Naive thymus-derived CD8-positive, alpha-beta T cell (primary cell): ENCODE results near the gene IFNGR2. TPM values are rescaled to one million over a fixed set of nuclear protein-coding genes. Genes with fewer than 3 reads are reported as not detected.

ENCODE experiments used
- ATAC-seq, 2 donors: fragments of 150-1000 bp; cut with Tn5 transposase in 1 of 2; sonication (Bioruptor Pico), chemical (Tn5 transposase) in 1 of 2; 1 replicate in 1 of 2; 2 replicates in 1 of 2; pipeline ENCODE4 v1.10.0; 2021; ENCODE audit warnings: mild to moderate bottlenecking in 2 of 2, moderate library complexity in 2 of 2
- POLR2A ChIA-PET: fragments of 350-600 bp; sonication (Branson Sonifier 250); formaldehyde crosslinking; loops from one replicate; lab custom pipeline; 2021; ENCODE audit warnings: antibody characterized with exemption; lab: Charles Lee
- DNase-seq, 10 donors: peaks; one replicate each; pipeline versions ENCODE4 v3.0.0 to v3.0.0-alpha.2; 2020 to 2022
- H3K27ac Mint-ChIP-seq, 10 donors: one replicate each; pipeline ENCODE4 v1.8.0; 2020 to 2022; ENCODE audit warnings: mild to moderate bottlenecking in 10 of 10, mixed read lengths in 10 of 10, moderate library complexity in 4 of 10, inconsistent platforms in 1 of 10
- H3K27me3 Mint-ChIP-seq, 5 donors: one replicate each; pipeline ENCODE4 v1.8.0; 2021 to 2022; ENCODE audit warnings: mixed read lengths in 5 of 5
- H3K36me3 Mint-ChIP-seq, 3 donors: one replicate each; pipeline ENCODE4 v1.8.0; 2020 to 2022; ENCODE audit warnings: mixed read lengths in 3 of 3, mild to moderate bottlenecking in 2 of 3, inconsistent platforms in 1 of 3
- H3K4me1 Mint-ChIP-seq, 4 donors: one replicate each; pipeline ENCODE4 v1.8.0; 2021 to 2022; ENCODE audit warnings: mixed read lengths in 4 of 4
- H3K4me3 Mint-ChIP-seq, 10 donors: one replicate each; pipeline ENCODE4 v1.8.0; 2020 to 2022; ENCODE audit warnings: mild to moderate bottlenecking in 10 of 10, mixed read lengths in 10 of 10, moderate library complexity in 6 of 10, inconsistent platforms in 1 of 10
- H3K9me3 Mint-ChIP-seq, 9 donors: one replicate each; pipeline ENCODE4 v1.8.0; 2020 to 2022; ENCODE audit warnings: mixed read lengths in 9 of 9, mild to moderate bottlenecking in 3 of 9, inconsistent platforms in 1 of 9, moderate library complexity in 1 of 9
- polyA plus RNA-seq, 3 donors: library from polyadenylated mRNA; unstranded; fragments of 300-500 nt; fragmentation: Illumina TruSeq; gene quantifications; one replicate each; pipeline ENCODE4 v1.2.3, GENCODE V29; 2021
- total RNA-seq, 8 experiments: library from RNA in 2 of 8; stranded (reverse) in 2 of 8; gene quantifications; one replicate each; pipeline ENCODE4 v1.2.3 and lab custom pipeline; 2021 to 2026

IFNGR2 gene
- total and polyA plus RNA-seq, 5 experiments from 2014 or later = 11.3 to 30.9 (median 24.4) TPM

DNA sequence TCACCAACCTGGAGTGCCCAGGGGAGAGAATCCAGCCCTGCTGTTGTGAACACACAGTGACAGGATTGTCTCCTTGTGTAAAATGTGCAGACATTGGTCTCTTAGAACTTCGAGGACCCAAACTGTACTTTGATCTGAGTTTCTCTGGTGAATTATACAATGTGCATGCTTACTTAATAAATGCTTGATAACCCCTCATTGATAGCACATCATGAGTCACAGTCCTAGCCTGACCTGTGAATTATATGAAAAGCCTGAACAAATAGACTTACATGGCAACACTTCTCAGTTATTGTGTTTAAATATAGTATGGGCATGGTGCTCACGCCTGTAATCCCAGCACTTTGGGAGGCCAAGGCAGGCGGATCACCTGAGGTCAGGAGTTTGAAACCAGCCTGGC lies 22.6 kb downstream of the IFNGR2 start:
- Mint-ChIP-seq H3K27me3 (no peaks in the 10 kb centered on the region), H3K9me3 (no peaks in the 10 kb centered on the region), H3K4me3 (no peak overlapping the region), H3K36me3 (peaks cover 0 to 89% (median 12%) of the 10 kb centered on the region in 3 donors), H3K27ac (peak overlapping the region in 5 of 10 donors; percentile 8 to 62 (median 29)), H3K4me1 (peaks cover 0 to 13% (median 5%) of the 10 kb centered on the region in 4 donors)
- POLR2A ChIA-PET = no interaction called here
- no peak for DNase-seq
- no peak for ATAC-seq

- Mint-ChIP-seq H3K27me3 (no peaks in the 10 kb centered on the region), H3K27ac (peak overlapping the region; percentile 0 to 79 (median 42)), H3K4me1 (peaks cover 0 to 13% (median 5%) of the 10 kb centered on the region in 4 donors), H3K9me3 (no peaks in the 10 kb centered on the region), H3K4me3 (no peak overlapping the region), H3K36me3 (peaks cover 0 to 89% (median 7%) of the 10 kb centered on the region in 3 donors)
- ATAC-seq = no peak
- POLR2A ChIA-PET = interaction anchor here (0.5 to 1.4 kb wide), 3 partner anchors 43 to 132 kb away, joined by 4 to 5 read pairs (median 4); no protein-coding TSS in a partner anchor
- DNase-seq = no peak
Observed at GRCh38 chr21:33427051-33427450, 23.8 kb downstream of the IFNGR2 start.

GRCh38 chr21:33428669-33429068 lies 25.5 kb downstream of the IFNGR2 start:
- no peak for ATAC-seq
- H3K9me3 Mint-ChIP-seq = no peaks in the 10 kb centered on the region
- POLR2A ChIA-PET = interaction anchor here (1.4 kb wide), 1 partner anchor 44 kb away, joined by 4 read pairs; no protein-coding TSS in a partner anchor

GRCh38 chr21:33430858-33431257 lies 27.6 kb downstream of the IFNGR2 start:
- Mint-ChIP-seq H3K27ac (peak overlapping the region in 1 of 10 donors; percentile 37), H3K36me3 (peaks cover 9 to 88% (median 20%) of the 10 kb centered on the region in 3 donors), H3K9me3 (no peaks in the 10 kb centered on the region), H3K4me1 (peaks cover 7 to 26% (median 11%) of the 10 kb centered on the region in 4 donors), H3K27me3 (no peaks in the 10 kb centered on the region), H3K4me3 (no peak overlapping the region)
- POLR2A ChIA-PET = no interaction called here
- DNase-seq (no peak), ATAC-seq (no peak)

More at GRCh38 chr21:33428669-33429068, 25.5 kb downstream of the IFNGR2 start:
- no peak overlapping the region for H3K4me3 Mint-ChIP-seq
- DNase-seq = no peak
- H3K27me3 Mint-ChIP-seq = no peaks in the 10 kb centered on the region
- peak overlapping the region in 3 of 10 donors; percentile 1 to 57 (median 48) for H3K27ac Mint-ChIP-seq
- peaks cover 5 to 13% (median 8%) of the 10 kb centered on the region in 4 donors for H3K4me1 Mint-ChIP-seq
- peaks cover 6 to 91% (median 13%) of the 10 kb centered on the region in 3 donors for H3K36me3 Mint-ChIP-seq

DNA sequence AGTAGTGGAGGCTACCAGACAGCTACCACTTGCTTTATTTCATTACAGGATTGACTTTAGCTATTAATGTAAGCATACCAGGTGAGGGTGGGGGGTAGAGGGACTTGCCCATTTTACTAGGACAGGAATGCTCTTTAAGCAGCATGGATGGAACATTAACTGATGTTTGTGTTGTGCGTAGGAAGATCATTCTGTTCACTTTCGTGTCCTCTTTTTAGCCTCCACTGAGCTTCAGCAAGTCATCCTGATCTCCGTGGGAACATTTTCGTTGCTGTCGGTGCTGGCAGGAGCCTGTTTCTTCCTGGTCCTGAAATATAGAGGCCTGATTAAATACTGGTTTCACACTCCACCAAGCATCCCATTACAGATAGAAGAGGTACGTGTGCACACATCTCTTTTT lies 29.3 kb downstream of the IFNGR2 start:
- peak overlapping the region in 4 of 10 donors; percentile 29 to 73 (median 48) for H3K27ac Mint-ChIP-seq
- no peak overlapping the region for H3K4me3 Mint-ChIP-seq
- POLR2A ChIA-PET = interaction anchor here (0.5 kb wide), 1 partner anchor 48 kb away, joined by 4 read pairs; no protein-coding TSS in a partner anchor
- H3K27me3 Mint-ChIP-seq = no peaks in the 10 kb centered on the region
- no peaks in the 10 kb centered on the region for H3K9me3 Mint-ChIP-seq
- peaks cover 9 to 90% (median 20%) of the 10 kb centered on the region in 3 donors for H3K36me3 Mint-ChIP-seq
- DNase-seq (no peak), ATAC-seq (no peak)
- H3K4me1 Mint-ChIP-seq = peaks cover 3 to 30% (median 5%) of the 10 kb centered on the region in 4 donors

GRCh38 chr21:33433001-33433400 lies 29.8 kb downstream of the IFNGR2 start:
- Mint-ChIP-seq H3K9me3 (no peaks in the 10 kb centered on the region), H3K27ac (peak overlapping the region in 6 of 10 donors; percentile 48 to 90 (median 72)), H3K36me3 (peaks cover 9 to 92% (median 21%) of the 10 kb centered on the region in 3 donors), H3K4me1 (peaks cover 0 to 31% (median 5%) of the 10 kb centered on the region in 4 donors), H3K27me3 (no peaks in the 10 kb centered on the region), H3K4me3 (no peak overlapping the region)
- DNase-seq = no peak
- POLR2A ChIA-PET = no interaction called here
- ATAC-seq = no peak

GRCh38 chr21:33433425-33434114 lies 30.4 kb downstream of the IFNGR2 start:
- no peak for ATAC-seq
- Mint-ChIP-seq H3K9me3 (no peaks in the 10 kb centered on the region), H3K4me1 (peaks cover 0 to 32% (median 5%) of the 10 kb centered on the region in 4 donors), H3K4me3 (no peak overlapping the region), H3K27me3 (no peaks in the 10 kb centered on the region), H3K27ac (peak overlapping the region in 9 of 10 donors; percentile 25 to 90 (median 63)), H3K36me3 (peaks cover 9 to 87% (median 23%) of the 10 kb centered on the region in 3 donors)
- POLR2A ChIA-PET = interaction anchor here (1.0 kb wide), 1 partner anchor 31 kb away, joined by 3 read pairs; no protein-coding TSS in a partner anchor
- no peak for DNase-seq

DNA sequence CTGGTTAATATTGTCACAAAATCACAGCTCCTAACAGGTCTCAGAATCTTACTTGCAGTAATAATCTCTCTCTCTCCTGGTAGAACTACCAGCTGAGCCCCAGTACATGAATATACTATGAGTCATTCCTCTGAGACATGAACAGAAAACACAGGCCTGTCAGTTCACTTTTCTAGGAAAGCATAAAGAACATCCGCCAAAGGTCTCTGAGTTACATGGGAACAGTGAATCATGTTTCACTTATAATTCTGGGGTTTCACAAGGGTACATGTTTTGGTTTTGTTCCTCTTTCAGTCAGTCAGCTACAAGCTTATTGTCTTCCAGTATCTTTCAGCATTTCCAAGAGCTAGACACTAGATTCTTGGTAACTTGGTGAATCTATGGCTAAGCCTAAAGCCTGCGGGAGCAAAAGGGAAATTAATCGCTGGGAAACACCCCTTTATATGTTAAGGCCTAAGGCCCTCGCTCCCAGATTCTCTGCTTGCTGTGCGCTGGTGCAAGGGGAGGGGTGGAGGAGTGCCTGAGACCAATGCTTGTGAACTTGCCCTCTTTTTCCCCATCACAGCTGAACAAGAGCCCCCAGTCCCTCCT lies 31.7 kb downstream of the IFNGR2 start:
- H3K27ac Mint-ChIP-seq = peak overlapping the region in 7 of 10 donors; percentile 3 to 89 (median 37)
- no peaks in the 10 kb centered on the region for H3K27me3 Mint-ChIP-seq
- peak in 1 of 2 donors; percentile 53 for ATAC-seq
- H3K9me3 Mint-ChIP-seq = no peaks in the 10 kb centered on the region
- peaks cover 9 to 78% (median 20%) of the 10 kb centered on the region in 3 donors for H3K36me3 Mint-ChIP-seq
- H3K4me1 Mint-ChIP-seq = peaks cover 0 to 32% (median 6%) of the 10 kb centered on the region in 4 donors
- DNase-seq = no peak
- POLR2A ChIA-PET = interaction anchor here (0.6 to 1.7 kb wide), 4 partner anchors 45 to 476 kb away, joined by 3 to 9 read pairs (median 4); no protein-coding TSS in a partner anchor
- H3K4me3 Mint-ChIP-seq = peak overlapping the region in 1 of 10 donors; percentile 25

GRCh38 chr21:33437140-33437539 lies 33.9 kb downstream of the IFNGR2 start:
- Mint-ChIP-seq H3K36me3 (peaks cover 9 to 59% (median 16%) of the 10 kb centered on the region in 3 donors), H3K27ac (peak overlapping the region in 5 of 10 donors; percentile 15 to 79 (median 38)), H3K4me1 (peaks cover 4 to 46% (median 10%) of the 10 kb centered on the region in 4 donors), H3K27me3 (no peaks in the 10 kb centered on the region), H3K9me3 (no peaks in the 10 kb centered on the region), H3K4me3 (no peak overlapping the region)
- POLR2A ChIA-PET = interaction anchor here (0.6 kb wide), 1 partner anchor 200 kb away, joined by 3 read pairs; no protein-coding TSS in a partner anchor
- ATAC-seq (no peak), DNase-seq (no peak)

DNA sequence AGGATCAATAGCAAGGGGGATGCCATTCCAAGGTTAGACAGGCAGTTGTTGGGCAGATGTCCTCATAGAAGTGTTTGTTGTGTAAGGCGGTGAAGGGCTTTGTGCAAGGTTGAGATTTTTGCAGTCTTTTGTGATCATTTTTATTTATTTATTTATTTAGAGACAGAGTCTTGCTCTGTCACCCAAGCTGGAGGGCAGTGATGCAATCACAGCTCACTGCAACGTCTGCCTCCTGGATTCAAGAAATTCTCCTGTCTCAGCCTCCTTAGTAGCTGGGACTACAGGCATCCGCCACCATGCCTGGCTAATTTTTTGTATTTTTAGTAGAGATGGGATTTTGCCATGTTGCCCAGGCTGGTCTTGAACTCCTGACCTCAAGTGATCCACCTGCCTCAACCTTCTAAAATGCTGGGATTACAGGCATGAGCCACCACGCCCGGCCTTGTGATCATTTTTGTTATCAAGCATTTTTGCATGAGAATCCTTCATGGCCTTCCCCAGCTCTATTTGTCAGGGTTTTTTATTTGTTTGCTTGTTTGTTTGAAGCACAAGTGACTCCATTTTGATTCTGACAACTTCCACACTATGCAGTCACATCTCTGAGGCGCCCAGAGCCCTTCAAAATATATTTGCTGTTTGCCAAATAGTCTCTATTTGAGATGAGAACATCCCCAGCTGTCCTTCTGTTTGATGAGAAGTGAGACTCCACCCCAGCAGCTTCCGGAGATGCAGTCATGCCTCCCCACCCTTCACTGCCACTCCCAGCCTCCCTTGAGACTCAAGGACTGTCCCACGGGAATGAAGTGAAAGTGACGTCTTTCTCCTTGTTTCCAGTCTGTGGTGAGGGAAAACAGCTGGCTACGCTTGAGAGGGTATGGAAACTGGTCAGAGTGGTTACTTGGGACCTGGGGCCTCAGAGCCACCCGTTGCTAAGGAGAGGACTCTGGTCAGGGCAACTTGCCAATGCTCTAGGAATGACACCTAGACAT lies 38.6 kb downstream of the IFNGR2 start:
- no peaks in the 10 kb centered on the region for H3K9me3 Mint-ChIP-seq
- peak in 1 of 10 donors; percentile 28 for DNase-seq
- peaks cover 0 to 36% (median 7%) of the 10 kb centered on the region in 3 donors for H3K36me3 Mint-ChIP-seq
- peak overlapping the region in 1 of 10 donors; percentile 32 for H3K4me3 Mint-ChIP-seq
- peak overlapping the region in 4 of 10 donors; percentile 22 to 75 (median 36) for H3K27ac Mint-ChIP-seq
- H3K27me3 Mint-ChIP-seq = no peaks in the 10 kb centered on the region
- POLR2A ChIA-PET = interaction anchor here (0.6 to 1.1 kb wide), 4 partner anchors 32 to 209 kb away, joined by 3 to 4 read pairs (median 4); no protein-coding TSS in a partner anchor
- ATAC-seq = no peak
- peaks cover 4 to 43% (median 11%) of the 10 kb centered on the region in 4 donors for H3K4me1 Mint-ChIP-seq

DNA sequence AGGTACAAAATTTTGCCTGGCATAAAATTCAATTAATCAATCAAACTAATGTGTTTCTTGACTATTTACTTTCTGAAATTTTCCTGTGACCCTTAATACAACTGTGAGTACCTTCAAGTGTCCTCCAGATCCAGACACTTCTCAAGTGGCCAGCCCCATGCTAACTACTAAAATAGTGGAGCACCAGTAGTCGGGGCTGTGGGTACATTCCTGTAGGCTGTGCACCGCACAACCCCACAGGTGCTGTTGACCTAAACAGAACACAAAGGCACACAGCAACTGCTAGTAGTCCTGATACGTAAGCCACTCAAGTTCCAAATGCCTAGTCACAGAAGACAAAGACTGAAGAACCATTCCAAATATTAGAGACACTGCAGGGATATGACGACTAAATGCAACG lies 40.0 kb downstream of the IFNGR2 start:
- Mint-ChIP-seq H3K4me3 (no peak overlapping the region), H3K27me3 (no peaks in the 10 kb centered on the region), H3K4me1 (peaks cover 4 to 38% (median 11%) of the 10 kb centered on the region in 4 donors), H3K9me3 (no peaks in the 10 kb centered on the region), H3K36me3 (peaks cover 0 to 34% (median 5%) of the 10 kb centered on the region in 3 donors), H3K27ac (peak overlapping the region in 4 of 10 donors; percentile 11 to 69 (median 45))
- DNase-seq (no peak), ATAC-seq (no peak)
- POLR2A ChIA-PET = interaction anchor here (1.1 kb wide), 1 partner anchor 81 kb away, joined by 4 read pairs; no protein-coding TSS in a partner anchor
